ENCODE results near the gene SYCE3. TPM values are rescaled to one million over a fixed set of nuclear protein-coding genes. Genes with fewer than 3 reads are reported as not detected.

Gene SYCE3
- polyA plus RNA-seq, 1 of the 3 experiments (the other 2 are of a cell fraction), result 3.6 TPM

DNA sequence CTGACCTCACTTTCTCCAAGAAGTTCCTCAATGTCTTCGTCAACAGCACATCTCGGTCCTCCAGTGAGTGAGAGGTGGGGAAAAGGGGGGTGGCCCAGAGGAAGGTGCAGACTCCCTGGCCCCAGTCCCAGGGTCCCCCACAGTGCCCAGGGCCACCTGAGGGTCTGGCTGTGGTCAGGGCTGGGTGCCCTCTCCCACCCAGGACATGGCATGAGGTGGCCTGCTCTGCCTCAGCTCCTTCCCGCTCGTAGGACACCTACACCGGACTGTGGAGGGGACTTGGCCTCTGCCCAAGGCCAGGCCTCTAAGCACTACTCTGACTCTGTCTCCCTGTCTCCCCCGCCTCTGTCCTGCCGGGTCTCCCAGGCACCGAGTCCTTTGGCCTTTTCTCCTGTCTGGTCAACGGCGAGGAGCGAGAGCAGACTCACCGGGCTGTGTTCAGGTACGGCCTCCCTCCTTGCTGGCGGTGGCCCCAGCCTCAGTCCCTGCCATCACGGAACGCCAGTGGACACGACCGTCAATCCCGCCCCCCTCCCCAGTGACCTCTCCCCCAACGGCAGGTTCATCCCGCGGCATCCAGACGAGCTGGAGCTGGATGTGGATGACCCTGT, 42.4 kb upstream of the SYCE3 start:
- no peak overlapping the region for H3K4me2 ChIP-seq
- no peak for DNase-seq
- H3K9me2 ChIP-seq, result no peaks in the 10 kb centered on the region
- H3F3A ChIP-seq (replicated peaks; ENCODE audit: insufficient read depth), result no peaks in the 10 kb centered on the region
- H3K4me1 ChIP-seq (ENCODE audit: control insufficient read depth in 1 of 2, insufficient read depth in 2 of 2, low read depth in 1 of 2, low read length in 1 of 2), result peaks cover 0 to 7% of the 10 kb centered on the region in 2 experiments; a peak in 1 of 4 replicates
- TF ChIP-seq EP300 (IDR thresholded peaks at IDR 0.05; ENCODE audit: borderline replicate concordance in 1 of 2, low read depth in 1 of 2, low read length in 1 of 2) (no peak), RCOR1 (IDR thresholded peaks at IDR 0.05; ENCODE audit: low read length) (no peak), GATA2 (CRISPR knock-in tag; IDR thresholded peaks at IDR 0.05) (no peak), JUND (IDR thresholded peaks at IDR 0.05) (no peak), ELF1 (IDR thresholded peaks at IDR 0.05) (no peak), MEF2A (IDR thresholded peaks at IDR 0.05; ENCODE audit: borderline replicate concordance, low read depth) (no peak), TEAD4 (IDR thresholded peaks at IDR 0.05; ENCODE audit: borderline replicate concordance, insufficient read depth) (no peak), NRF1 (IDR thresholded peaks at IDR 0.05; ENCODE audit: low read depth, low read length) (no peak), FOXJ3 (CRISPR knock-in tag; IDR thresholded peaks at IDR 0.05) (no peak), RFX5 (IDR thresholded peaks at IDR 0.05; ENCODE audit: low read length) (no peak), SMC3 (IDR thresholded peaks at IDR 0.05; ENCODE audit: low read depth, low read length) (no peak), RXRA (IDR thresholded peaks at IDR 0.05; ENCODE audit: borderline replicate concordance, low read depth) (no peak), CHD2 (IDR thresholded peaks at IDR 0.05; ENCODE audit: low read length, partially characterized antibody) (no peak)
- TF ChIP-seq, protein P1, sequence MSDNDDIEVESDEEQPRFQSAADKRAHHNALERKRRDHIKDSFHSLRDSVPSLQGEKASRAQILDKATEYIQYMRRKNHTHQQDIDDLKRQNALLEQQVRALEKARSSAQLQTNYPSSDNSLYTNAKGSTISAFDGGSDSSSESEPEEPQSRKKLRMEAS (IDR thresholded peaks at IDR 0.05; ENCODE audit: low read depth), result no peak
- TF ChIP-seq, protein P2, sequence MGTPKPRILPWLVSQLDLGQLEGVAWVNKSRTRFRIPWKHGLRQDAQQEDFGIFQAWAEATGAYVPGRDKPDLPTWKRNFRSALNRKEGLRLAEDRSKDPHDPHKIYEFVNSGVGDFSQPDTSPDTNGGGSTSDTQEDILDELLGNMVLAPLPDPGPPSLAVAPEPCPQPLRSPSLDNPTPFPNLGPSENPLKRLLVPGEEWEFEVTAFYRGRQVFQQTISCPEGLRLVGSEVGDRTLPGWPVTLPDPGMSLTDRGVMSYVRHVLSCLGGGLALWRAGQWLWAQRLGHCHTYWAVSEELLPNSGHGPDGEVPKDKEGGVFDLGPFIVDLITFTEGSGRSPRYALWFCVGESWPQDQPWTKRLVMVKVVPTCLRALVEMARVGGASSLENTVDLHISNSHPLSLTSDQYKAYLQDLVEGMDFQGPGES (IDR thresholded peaks at IDR 0.05; ENCODE audit: low read depth, low read length), result no peak
- TF ChIP-seq, protein P3, sequence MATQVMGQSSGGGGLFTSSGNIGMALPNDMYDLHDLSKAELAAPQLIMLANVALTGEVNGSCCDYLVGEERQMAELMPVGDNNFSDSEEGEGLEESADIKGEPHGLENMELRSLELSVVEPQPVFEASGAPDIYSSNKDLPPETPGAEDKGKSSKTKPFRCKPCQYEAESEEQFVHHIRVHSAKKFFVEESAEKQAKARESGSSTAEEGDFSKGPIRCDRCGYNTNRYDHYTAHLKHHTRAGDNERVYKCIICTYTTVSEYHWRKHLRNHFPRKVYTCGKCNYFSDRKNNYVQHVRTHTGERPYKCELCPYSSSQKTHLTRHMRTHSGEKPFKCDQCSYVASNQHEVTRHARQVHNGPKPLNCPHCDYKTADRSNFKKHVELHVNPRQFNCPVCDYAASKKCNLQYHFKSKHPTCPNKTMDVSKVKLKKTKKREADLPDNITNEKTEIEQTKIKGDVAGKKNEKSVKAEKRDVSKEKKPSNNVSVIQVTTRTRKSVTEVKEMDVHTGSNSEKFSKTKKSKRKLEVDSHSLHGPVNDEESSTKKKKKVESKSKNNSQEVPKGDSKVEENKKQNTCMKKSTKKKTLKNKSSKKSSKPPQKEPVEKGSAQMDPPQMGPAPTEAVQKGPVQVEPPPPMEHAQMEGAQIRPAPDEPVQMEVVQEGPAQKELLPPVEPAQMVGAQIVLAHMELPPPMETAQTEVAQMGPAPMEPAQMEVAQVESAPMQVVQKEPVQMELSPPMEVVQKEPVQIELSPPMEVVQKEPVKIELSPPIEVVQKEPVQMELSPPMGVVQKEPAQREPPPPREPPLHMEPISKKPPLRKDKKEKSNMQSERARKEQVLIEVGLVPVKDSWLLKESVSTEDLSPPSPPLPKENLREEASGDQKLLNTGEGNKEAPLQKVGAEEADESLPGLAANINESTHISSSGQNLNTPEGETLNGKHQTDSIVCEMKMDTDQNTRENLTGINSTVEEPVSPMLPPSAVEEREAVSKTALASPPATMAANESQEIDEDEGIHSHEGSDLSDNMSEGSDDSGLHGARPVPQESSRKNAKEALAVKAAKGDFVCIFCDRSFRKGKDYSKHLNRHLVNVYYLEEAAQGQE (IDR thresholded peaks at IDR 0.05; ENCODE audit: low read depth, low read length), result no peak
- TF ChIP-seq, protein P4, sequence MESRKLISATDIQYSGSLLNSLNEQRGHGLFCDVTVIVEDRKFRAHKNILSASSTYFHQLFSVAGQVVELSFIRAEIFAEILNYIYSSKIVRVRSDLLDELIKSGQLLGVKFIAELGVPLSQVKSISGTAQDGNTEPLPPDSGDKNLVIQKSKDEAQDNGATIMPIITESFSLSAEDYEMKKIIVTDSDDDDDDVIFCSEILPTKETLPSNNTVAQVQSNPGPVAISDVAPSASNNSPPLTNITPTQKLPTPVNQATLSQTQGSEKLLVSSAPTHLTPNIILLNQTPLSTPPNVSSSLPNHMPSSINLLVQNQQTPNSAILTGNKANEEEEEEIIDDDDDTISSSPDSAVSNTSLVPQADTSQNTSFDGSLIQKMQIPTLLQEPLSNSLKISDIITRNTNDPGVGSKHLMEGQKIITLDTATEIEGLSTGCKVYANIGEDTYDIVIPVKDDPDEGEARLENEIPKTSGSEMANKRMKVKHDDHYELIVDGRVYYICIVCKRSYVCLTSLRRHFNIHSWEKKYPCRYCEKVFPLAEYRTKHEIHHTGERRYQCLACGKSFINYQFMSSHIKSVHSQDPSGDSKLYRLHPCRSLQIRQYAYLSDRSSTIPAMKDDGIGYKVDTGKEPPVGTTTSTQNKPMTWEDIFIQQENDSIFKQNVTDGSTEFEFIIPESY (IDR thresholded peaks at IDR 0.05; ENCODE audit: borderline replicate concordance, low read depth), result no peak
- TF ChIP-seq, protein P5, sequence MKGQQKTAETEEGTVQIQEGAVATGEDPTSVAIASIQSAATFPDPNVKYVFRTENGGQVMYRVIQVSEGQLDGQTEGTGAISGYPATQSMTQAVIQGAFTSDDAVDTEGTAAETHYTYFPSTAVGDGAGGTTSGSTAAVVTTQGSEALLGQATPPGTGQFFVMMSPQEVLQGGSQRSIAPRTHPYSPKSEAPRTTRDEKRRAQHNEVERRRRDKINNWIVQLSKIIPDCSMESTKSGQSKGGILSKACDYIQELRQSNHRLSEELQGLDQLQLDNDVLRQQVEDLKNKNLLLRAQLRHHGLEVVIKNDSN (IDR thresholded peaks at IDR 0.05; ENCODE audit: borderline replicate concordance, low read depth), result no peak
- POLR2A ChIA-PET, result no interaction called here
- CTCF ChIA-PET, result interaction anchor here (1.1 kb wide), 1 partner anchor 42 kb away, joined by 4 read pairs; the partner anchor contains the start of gene SYCE3
- H3K79me2 ChIP-seq (ENCODE audit: insufficient read depth), result no peaks in the 10 kb centered on the region
- 90% methylated on average over 14 of the region's 23 CpGs for WGBS (ENCODE audit: low lambda C conversion rate)
- H3K27me3 ChIP-seq (ENCODE audit: insufficient read depth), result no peaks in the 10 kb centered on the region
- no peak overlapping the region for H3K27ac ChIP-seq (ENCODE audit: low read depth in 2 of 2, low read length in 1 of 2)
- H3K9ac ChIP-seq, result no peak overlapping the region
- no peaks in the 10 kb centered on the region for H3K9me3 ChIP-seq
- no peaks in the 10 kb centered on the region for H3K36me3 ChIP-seq (replicated peaks in 1 of 2; ENCODE audit: control insufficient read depth in 1 of 2, insufficient read depth in 2 of 2, low read length in 1 of 2)
- H4K20me1 ChIP-seq (ENCODE audit: insufficient read depth), result no peaks in the 10 kb centered on the region
- H3K4me3 ChIP-seq (ENCODE audit: low read depth in 2 of 2, low read length in 1 of 2), result no peak overlapping the region
- H2AFZ ChIP-seq (ENCODE audit: low read depth), result no peak overlapping the region
